ENCODE results near the gene MIB1. TPM values are rescaled to one million over a fixed set of nuclear protein-coding genes. Genes with fewer than 3 reads are reported as not detected.
A peak's percentile ranks its signal among the peaks of the same experiment; 100 is the strongest.

MIB1 gene
- total RNA-seq (52.9 and 62.3 TPM in 2 replicates), polyA plus RNA-seq (6.9 and 8.3 TPM in 2 replicates)

DNA sequence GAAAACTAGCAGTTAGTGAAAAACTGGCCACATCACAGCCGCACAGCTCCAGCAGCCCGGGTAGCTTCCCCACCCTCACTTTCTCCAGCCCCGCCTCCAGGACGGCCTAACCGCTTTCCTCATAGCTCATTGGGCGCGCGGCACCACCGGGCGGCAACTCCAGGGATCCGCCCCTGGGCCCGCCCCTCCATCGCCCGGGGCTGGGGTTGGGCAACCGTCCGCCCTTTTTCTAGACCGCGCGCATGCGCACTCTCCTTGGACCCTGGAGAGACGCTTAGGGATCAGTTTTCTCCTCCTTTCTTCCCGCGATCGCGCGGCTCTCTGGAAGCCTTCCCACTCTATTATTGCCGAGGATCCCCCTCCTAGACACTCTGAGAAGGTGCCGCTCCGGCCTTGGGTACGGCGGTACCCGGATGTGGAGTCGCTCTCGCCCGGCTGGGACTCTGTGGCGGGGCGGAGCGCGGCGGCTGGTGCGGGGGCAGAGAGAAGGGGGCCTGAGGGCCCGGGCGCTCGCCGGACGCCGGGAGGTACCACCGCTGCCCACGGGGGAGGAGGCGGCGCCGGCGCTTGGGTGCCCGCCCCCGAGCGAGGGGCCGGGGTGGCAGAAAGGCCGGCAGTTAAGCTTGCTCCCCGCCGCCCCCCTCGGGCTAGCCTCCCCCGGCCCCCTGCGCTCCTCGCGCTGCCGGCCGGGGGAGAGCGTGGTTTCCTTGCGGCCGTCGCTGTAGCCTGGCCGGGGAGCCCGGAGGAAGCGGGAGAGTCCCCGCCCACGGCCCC, at the start of gene MIB1:
Gene MIB1, plus strand, starts transcription at position 255 of the 774 bp plus-strand sequence. CDS start 792 bp downstream, outside the sequence.
- H3K27ac ChIP-seq, result peak within 1 kb of the TSS; percentile 98
- H3K4me1 ChIP-seq (ENCODE audit: insufficient read depth), result peaks cover 9% of the 10 kb centered on the region
- no peaks in the 10 kb centered on the region for H3K27me3 ChIP-seq
- H2AFZ ChIP-seq, result peak within 1 kb of the TSS; percentile 68
- H3K9me2 ChIP-seq (replicated peaks; ENCODE audit: insufficient read depth), result no peaks in the 10 kb centered on the region
- H4K20me1 ChIP-seq (ENCODE audit: insufficient read depth, poor library complexity, severe bottlenecking), result peaks cover 43% of the 10 kb centered on the region
- DNase-seq (ENCODE audit: low spot score), result peak; percentile 100
- H3K4me3 ChIP-seq, result peak within 1 kb of the TSS; percentile 62
- under 1% methylated on average over 26 of the region's 76 CpGs for WGBS (ENCODE audit: low lambda C conversion rate, missing lambda C conversion rate)
- no peaks in the 10 kb centered on the region for H3K36me3 ChIP-seq (replicated peaks; ENCODE audit: insufficient read depth, low read depth)
- peaks cover 44% of the 10 kb centered on the region for H3K79me2 ChIP-seq
- TF ChIP-seq EZH2 (IDR thresholded peaks at IDR 0.05; ENCODE audit: borderline replicate concordance), result no peak
- TF ChIP-seq, protein P1, sequence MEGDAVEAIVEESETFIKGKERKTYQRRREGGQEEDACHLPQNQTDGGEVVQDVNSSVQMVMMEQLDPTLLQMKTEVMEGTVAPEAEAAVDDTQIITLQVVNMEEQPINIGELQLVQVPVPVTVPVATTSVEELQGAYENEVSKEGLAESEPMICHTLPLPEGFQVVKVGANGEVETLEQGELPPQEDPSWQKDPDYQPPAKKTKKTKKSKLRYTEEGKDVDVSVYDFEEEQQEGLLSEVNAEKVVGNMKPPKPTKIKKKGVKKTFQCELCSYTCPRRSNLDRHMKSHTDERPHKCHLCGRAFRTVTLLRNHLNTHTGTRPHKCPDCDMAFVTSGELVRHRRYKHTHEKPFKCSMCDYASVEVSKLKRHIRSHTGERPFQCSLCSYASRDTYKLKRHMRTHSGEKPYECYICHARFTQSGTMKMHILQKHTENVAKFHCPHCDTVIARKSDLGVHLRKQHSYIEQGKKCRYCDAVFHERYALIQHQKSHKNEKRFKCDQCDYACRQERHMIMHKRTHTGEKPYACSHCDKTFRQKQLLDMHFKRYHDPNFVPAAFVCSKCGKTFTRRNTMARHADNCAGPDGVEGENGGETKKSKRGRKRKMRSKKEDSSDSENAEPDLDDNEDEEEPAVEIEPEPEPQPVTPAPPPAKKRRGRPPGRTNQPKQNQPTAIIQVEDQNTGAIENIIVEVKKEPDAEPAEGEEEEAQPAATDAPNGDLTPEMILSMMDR (IDR thresholded peaks at IDR 0.05; ENCODE audit: poor library complexity), result no peak
- no peak for TF ChIP-seq EZH2phosphoT487 (IDR thresholded peaks at IDR 0.05; ENCODE audit: low read depth, severe bottlenecking, unreplicated experiment)
- H3K9me3 ChIP-seq (ENCODE audit: low read depth), result no peaks in the 10 kb centered on the region
- H3K4me2 ChIP-seq, result peak within 1 kb of the TSS; percentile 92

DNA sequence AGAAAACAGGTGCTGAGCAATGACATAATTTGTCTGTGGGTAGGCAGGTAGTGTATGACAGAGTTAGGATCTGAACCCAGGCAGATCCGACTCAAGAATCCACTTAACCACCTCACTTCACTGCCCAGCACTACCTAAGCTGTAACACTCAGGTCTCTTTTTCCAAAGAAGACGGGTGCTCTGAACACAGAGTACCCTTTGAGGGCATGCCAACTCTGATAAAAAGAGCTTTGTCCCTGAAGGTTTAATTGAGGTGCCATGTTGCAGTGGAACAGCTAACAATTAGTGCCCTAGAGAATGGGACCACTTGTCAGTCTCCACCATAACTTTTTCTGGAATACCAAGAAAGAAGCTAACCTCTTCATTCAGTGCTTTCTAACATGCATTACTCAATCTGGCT, 47.3 kb upstream of the MIB1 start:
- Histone ChIP-seq H3K27ac (no peak overlapping the region), H3K4me1 (ENCODE audit: insufficient read depth) (peaks cover 5% of the 10 kb centered on the region), H3K9me3 (ENCODE audit: low read depth) (no peaks in the 10 kb centered on the region), H4K20me1 (ENCODE audit: insufficient read depth, poor library complexity, severe bottlenecking) (no peaks in the 10 kb centered on the region), H3K36me3 (replicated peaks; ENCODE audit: insufficient read depth, low read depth) (no peaks in the 10 kb centered on the region), H3K27me3 (no peaks in the 10 kb centered on the region), H3K79me2 (peaks cover 4% of the 10 kb centered on the region), H3K9me2 (replicated peaks; ENCODE audit: insufficient read depth) (no peaks in the 10 kb centered on the region), H3K4me2 (no peak overlapping the region), H3K4me3 (no peak overlapping the region), H2AFZ (no peak overlapping the region)
- 100% methylated on average over 2 of the region's 2 CpGs for WGBS (ENCODE audit: low lambda C conversion rate, missing lambda C conversion rate)
- DNase-seq (ENCODE audit: low spot score), result no peak
- TF ChIP-seq EZH2 (IDR thresholded peaks at IDR 0.05; ENCODE audit: borderline replicate concordance), result no peak

DNA sequence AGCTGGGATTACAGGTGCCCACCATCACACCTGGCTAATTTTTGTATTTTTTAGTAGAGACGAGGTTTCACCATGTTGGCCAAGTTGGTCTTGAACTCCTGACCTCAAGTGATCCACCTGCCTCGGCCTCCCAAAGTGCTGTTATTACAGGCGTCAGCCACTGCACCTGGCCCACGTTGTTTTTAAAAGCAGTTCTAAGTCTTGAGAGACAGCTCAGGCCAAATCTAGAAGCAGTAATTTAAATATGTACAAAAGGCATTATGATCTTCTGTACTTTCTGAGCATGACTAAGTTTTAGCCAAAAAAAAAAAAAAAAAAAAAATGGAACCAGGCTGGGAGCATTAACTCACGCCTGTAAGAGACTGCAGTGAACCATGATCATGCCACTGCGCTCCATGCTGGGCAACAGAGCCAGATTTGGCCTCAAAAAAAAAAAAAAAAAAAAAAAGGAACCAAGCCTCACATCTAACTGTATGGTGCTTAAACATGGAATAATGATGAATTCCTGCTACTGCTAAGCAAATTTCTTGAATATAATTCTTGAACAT, 40.0 kb upstream of the MIB1 start:
- 96% methylated on average over 6 of the region's 6 CpGs for WGBS (ENCODE audit: low lambda C conversion rate, missing lambda C conversion rate)
- DNase-seq (ENCODE audit: low spot score), result no peak
- Histone ChIP-seq H3K9me2 (replicated peaks; ENCODE audit: insufficient read depth) (no peaks in the 10 kb centered on the region), H3K4me3 (no peak overlapping the region), H3K9me3 (ENCODE audit: low read depth) (no peaks in the 10 kb centered on the region), H3K79me2 (peaks cover 25% of the 10 kb centered on the region), H3K27ac (no peak overlapping the region), H4K20me1 (ENCODE audit: insufficient read depth, poor library complexity, severe bottlenecking) (no peaks in the 10 kb centered on the region), H3K27me3 (no peaks in the 10 kb centered on the region), H2AFZ (no peak overlapping the region), H3K4me1 (ENCODE audit: insufficient read depth) (peaks cover 14% of the 10 kb centered on the region), H3K36me3 (replicated peaks; ENCODE audit: insufficient read depth, low read depth) (no peaks in the 10 kb centered on the region), H3K4me2 (no peak overlapping the region)
- no peak for TF ChIP-seq EZH2phosphoT487 (IDR thresholded peaks at IDR 0.05; ENCODE audit: low read depth, severe bottlenecking, unreplicated experiment)
- TF ChIP-seq, protein P1 (IDR thresholded peaks at IDR 0.05; ENCODE audit: poor library complexity), result no peak

DNA sequence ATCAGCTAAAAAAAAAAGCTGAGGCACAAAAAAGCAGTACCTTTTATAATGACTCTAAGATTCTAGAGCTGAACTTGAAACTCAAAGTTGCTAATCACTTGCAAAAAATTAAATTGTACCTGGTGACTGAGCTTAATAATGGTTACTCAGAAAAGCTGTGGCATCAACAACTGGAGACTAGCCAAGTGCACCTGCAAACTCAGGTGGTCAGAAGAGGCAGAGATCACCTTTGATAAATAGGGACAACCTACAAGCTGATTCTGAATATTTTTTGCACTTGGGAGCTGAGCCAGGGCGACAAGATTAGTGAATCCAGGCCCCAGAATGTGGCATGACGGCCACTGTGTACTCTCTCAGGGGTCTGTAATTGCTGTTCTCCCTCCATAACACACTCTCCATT, 39.0 kb upstream of the MIB1 start:
- 78% methylated on average over 2 of the region's 2 CpGs for WGBS (ENCODE audit: low lambda C conversion rate, missing lambda C conversion rate)
- H3K36me3 ChIP-seq (replicated peaks; ENCODE audit: insufficient read depth, low read depth), result no peaks in the 10 kb centered on the region
- H3K79me2 ChIP-seq, result peaks cover 25% of the 10 kb centered on the region
- H3K27ac ChIP-seq, result no peak overlapping the region
- peaks cover 14% of the 10 kb centered on the region for H3K4me1 ChIP-seq (ENCODE audit: insufficient read depth)
- no peak for TF ChIP-seq EZH2 (IDR thresholded peaks at IDR 0.05; ENCODE audit: borderline replicate concordance)
- TF ChIP-seq, protein P1 (IDR thresholded peaks at IDR 0.05; ENCODE audit: poor library complexity), result no peak
- no peak for TF ChIP-seq EZH2phosphoT487 (IDR thresholded peaks at IDR 0.05; ENCODE audit: low read depth, severe bottlenecking, unreplicated experiment)
- H4K20me1 ChIP-seq (ENCODE audit: insufficient read depth, poor library complexity, severe bottlenecking), result no peaks in the 10 kb centered on the region
- no peak overlapping the region for H3K4me3 ChIP-seq
- H3K9me2 ChIP-seq (replicated peaks; ENCODE audit: insufficient read depth), result no peaks in the 10 kb centered on the region
- no peaks in the 10 kb centered on the region for H3K9me3 ChIP-seq (ENCODE audit: low read depth)
- DNase-seq (ENCODE audit: low spot score), result no peak
- no peaks in the 10 kb centered on the region for H3K27me3 ChIP-seq
- no peak overlapping the region for H2AFZ ChIP-seq
- H3K4me2 ChIP-seq, result no peak overlapping the region

Measured in hepatocyte (in vitro differentiated cells).